Aorta (tissue), 5 donors: Measurements from ENCODE around the gene BAZ1A. TPM values are rescaled to one million over a fixed set of nuclear protein-coding genes. Genes with fewer than 3 reads are reported as not detected.
A peak's percentile ranks its signal among the peaks of the same experiment; 100 is the strongest.

Experiments used
- ATAC-seq: fragments of 200-7000 bp; cut with Tn5 transposase; one replicate; pipeline ENCODE4 v1.9.1; 2022; ENCODE audit warnings: moderate library complexity; ENCODE audit not compliant: low FRiP score
- DNase-seq, 2 donors: peaks; one replicate each; pipeline ENCODE4 v3.0.0-alpha.2; 2020
- H3K27ac ChIP-seq, 2 donors: one replicate each; pipeline ENCODE4 v1.5.1; 2013; ENCODE audit warnings: low read length in 2 of 2, mild to moderate bottlenecking in 2 of 2, moderate library complexity in 2 of 2, control low read depth in 1 of 2, inconsistent platforms in 1 of 2, low read depth in 1 of 2
- H3K27me3 ChIP-seq, 2 donors: one replicate each; pipeline ENCODE4 v1.6.1; 2013; ENCODE audit warnings: control low read depth in 1 of 2, low read length in 1 of 2, mild to moderate bottlenecking in 1 of 2, moderate library complexity in 1 of 2; ENCODE audit not compliant: insufficient read depth in 2 of 2, control insufficient read depth in 1 of 2
- H3K36me3 ChIP-seq, 2 donors: one replicate each; pipeline ENCODE4 v1.6.1; 2013; ENCODE audit warnings: control low read depth in 1 of 2, low read length in 1 of 2, mild to moderate bottlenecking in 1 of 2; ENCODE audit not compliant: insufficient read depth in 2 of 2, control insufficient read depth in 1 of 2
- H3K4me1 ChIP-seq, 2 donors: one replicate each; pipeline ENCODE4 v1.6.1; 2013; ENCODE audit warnings: low read length in 2 of 2, control low read depth in 1 of 2, mild to moderate bottlenecking in 1 of 2, moderate library complexity in 1 of 2; ENCODE audit not compliant: insufficient read depth in 2 of 2, control insufficient read depth in 1 of 2
- H3K4me3 ChIP-seq, 2 donors: one replicate each; pipeline ENCODE4 v1.5.1; 2013; ENCODE audit warnings: low read length in 2 of 2, control low read depth in 1 of 2, mild to moderate bottlenecking in 1 of 2
- H3K9me3 ChIP-seq: one replicate; pipeline ENCODE4 v1.6.1; 2013; ENCODE audit warnings: mild to moderate bottlenecking, low read length; ENCODE audit not compliant: control insufficient read depth
- WGBS, 2 donors: extraction: QIAGEN DNeasy Blood & Tissue Kit; methylation state at CpG; one replicate each; pipeline ENCODE4 v1.1.7; 2013; 5-methylcytosine and 5-hydroxymethylcytosine counted together
- intact Hi-C, 2 donors: fragments of 100-400 bp; cut with DNase I; formaldehyde crosslinking; loops; one replicate each; pipeline versions ENCODE4 v1.14.2 to v1.15.0; 2022
- polyA plus RNA-seq, 2 donors: library from polyadenylated mRNA; stranded (reverse); fragments of 200-250 nt; gene quantifications; one replicate each; pipeline ENCODE4 v1.2.3, GENCODE V29; 2013
- total RNA-seq, 2 donors: library from RNA; stranded (reverse); fragmentation: NEBNext Ultra II Directional; extraction: Animal tissue kit (Norgen Biotek cat#: 25700); gene quantifications; one replicate each; pipeline ENCODE4 v1.2.1, GENCODE V29; 2021
- donor health status: healthy with polysubstance abuse.
- donor health status: Bipolar disorder and iron deficiency.
- donor health status: DM: no; HTN: no; CAD: no.
- donor health status: DM: no; HTN: no; CAD: no.
- donor health status: DM: yes; HTN: yes; CAD: no.

BAZ1A gene
- total and polyA plus RNA-seq, 4 donors: 9.1 to 26.6 (median 22.1) TPM

- H3K36me3 ChIP-seq: no peaks in the 10 kb centered on the region
- peaks cover 0 to 4% of the 10 kb centered on the region in 2 donors for H3K4me1 ChIP-seq
- ATAC-seq (peak; percentile 96), DNase-seq (peak; percentile 89 to 94)
- peak within 1 kb of the TSS; percentile 94 to 98 for H3K4me3 ChIP-seq
- intact Hi-C loops: no loop called here
- WGBS, 2 donors: 0% methylated on average over 50 to 76 of the region's 76 CpGs
- H3K27ac ChIP-seq: peak within 1 kb of the TSS; percentile 93 to 99
- H3K9me3 ChIP-seq: no peaks in the 10 kb centered on the region
- no peaks in the 10 kb centered on the region for H3K27me3 ChIP-seq
Measured at GRCh38 chr14:34714320-34715126, 160.6 kb downstream of the BAZ1A start, which contains the start of gene CFL2. Gene CFL2, minus strand, starts transcription at chr14:34714593. Its CDS starts 53 bp downstream, at chr14:34714540.

- H3K4me3 ChIP-seq: peak overlapping the region; percentile 94 to 98
- no peaks in the 10 kb centered on the region for H3K27me3 ChIP-seq
- peak; percentile 69 for ATAC-seq
- no peaks in the 10 kb centered on the region for H3K36me3 ChIP-seq
- peak overlapping the region; percentile 93 to 99 for H3K27ac ChIP-seq
- 0 to 1% methylated on average over 27 to 33 of the region's 33 CpGs for WGBS, 2 donors
- intact Hi-C loops: no loop called here
- DNase-seq: peak; percentile 64 to 79
- H3K4me1 ChIP-seq: peaks cover 0 to 4% of the 10 kb centered on the region in 2 donors
- no peaks in the 10 kb centered on the region for H3K9me3 ChIP-seq
Measured at GRCh38 chr14:34713681-34714319, 161.4 kb downstream of the BAZ1A start.

DNA sequence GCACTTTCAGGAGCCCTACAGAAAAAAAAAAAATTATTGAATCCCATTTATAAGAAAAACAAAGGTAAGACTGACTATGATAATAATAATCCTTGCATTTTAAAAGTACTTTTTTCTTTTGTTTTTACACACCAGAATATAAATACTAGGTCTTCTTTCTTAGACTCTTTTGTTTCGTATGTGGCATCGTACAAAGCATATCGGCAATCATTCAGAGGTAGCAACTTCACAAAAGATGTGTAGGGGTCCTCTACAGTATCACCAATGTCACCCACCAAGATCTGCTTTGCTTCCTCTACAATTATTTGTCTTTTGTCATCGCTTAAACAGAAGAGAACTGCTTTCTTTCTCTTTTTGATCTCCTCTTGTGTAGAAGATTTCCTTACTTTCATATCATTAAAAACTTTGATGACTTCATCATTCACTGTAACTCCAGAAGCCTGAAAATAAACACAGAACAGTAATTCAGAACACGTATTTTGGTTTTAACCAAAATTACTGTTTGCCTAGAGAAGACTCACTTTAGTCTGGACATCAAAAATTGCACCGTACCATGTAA is 162.0 kb downstream of the BAZ1A start:
- Histone ChIP-seq H3K27me3 (no peaks in the 10 kb centered on the region), H3K4me3 (peak overlapping the region; percentile 94 to 98), H3K36me3 (no peaks in the 10 kb centered on the region), H3K4me1 (peaks cover 0 to 4% of the 10 kb centered on the region in 2 donors), H3K27ac (peak overlapping the region; percentile 74 to 99), H3K9me3 (no peaks in the 10 kb centered on the region)
- ATAC-seq (no peak), DNase-seq (no peak)
- intact Hi-C loops: no loop called here
- WGBS, 2 donors: 50 to 58% methylated on average over 6 of the region's 6 CpGs

DNA sequence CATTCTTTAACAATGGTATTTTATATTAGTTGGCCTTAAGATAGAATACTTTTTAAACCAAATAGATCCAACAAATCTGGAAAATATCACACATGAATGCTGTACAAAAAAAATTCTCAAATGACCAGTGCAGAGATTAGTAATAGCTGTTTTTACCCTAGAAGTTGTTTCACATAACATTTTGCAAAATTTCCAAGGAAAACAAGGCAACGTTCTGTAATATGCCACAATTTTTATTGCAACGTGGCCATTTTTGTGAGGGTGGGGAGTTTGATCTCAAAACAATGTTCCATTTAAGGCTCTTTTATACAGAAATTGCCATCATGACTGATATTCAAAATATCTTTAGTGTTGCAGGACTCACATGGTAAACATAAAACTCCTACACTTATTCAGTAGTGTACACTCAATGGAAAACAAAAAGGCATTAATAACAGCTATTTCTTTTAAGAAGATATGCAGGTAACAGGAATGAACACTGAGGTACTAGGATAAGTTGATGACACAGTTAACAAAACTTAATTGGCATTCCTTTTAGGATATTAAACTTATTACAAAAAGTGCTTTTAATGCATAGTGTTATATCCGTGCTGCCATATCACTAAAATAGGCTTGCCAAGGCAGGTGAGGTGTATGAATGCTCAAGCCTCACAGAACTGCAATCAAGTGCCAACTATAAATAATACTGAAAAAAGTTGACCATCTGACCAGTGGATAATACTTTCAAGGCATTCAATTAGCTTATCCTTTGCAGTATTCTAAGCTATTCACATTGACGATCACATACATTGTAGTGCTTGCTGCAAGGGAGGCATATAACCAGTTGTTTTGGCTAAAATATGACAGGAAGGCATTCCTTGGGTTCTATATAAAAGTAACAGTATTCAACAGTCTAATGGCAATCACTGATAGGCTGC is 163.1 kb downstream of the BAZ1A start:
- Histone ChIP-seq H3K4me3 (peak overlapping the region in 1 of 2 donors; percentile 34), H3K4me1 (peaks cover 0 to 4% of the 10 kb centered on the region in 2 donors), H3K9me3 (no peaks in the 10 kb centered on the region), H3K36me3 (no peaks in the 10 kb centered on the region), H3K27me3 (no peaks in the 10 kb centered on the region), H3K27ac (no peak overlapping the region)
- no peak for ATAC-seq
- intact Hi-C loops: no loop called here
- WGBS, 2 donors: 39 to 42% methylated on average over 4 of the region's 4 CpGs
- no peak for DNase-seq

GRCh38 chr14:34711169-34711568 is 164.0 kb downstream of the BAZ1A start:
- DNase-seq (no peak), ATAC-seq (no peak)
- Histone ChIP-seq H3K27me3 (no peaks in the 10 kb centered on the region), H3K9me3 (no peaks in the 10 kb centered on the region), H3K4me1 (peaks cover 0 to 4% of the 10 kb centered on the region in 2 donors), H3K27ac (no peak overlapping the region), H3K4me3 (no peak overlapping the region), H3K36me3 (no peaks in the 10 kb centered on the region)
- 12 to 24% methylated on average over 3 of the region's 3 CpGs for WGBS, 2 donors
- intact Hi-C loops: no loop called here

GRCh38 chr14:34710744-34711143 is 164.4 kb downstream of the BAZ1A start:
- Histone ChIP-seq H3K9me3 (no peaks in the 10 kb centered on the region), H3K27me3 (no peaks in the 10 kb centered on the region), H3K27ac (no peak overlapping the region), H3K36me3 (no peaks in the 10 kb centered on the region), H3K4me1 (peaks cover 0 to 4% of the 10 kb centered on the region in 2 donors), H3K4me3 (no peak overlapping the region)
- ATAC-seq (no peak), DNase-seq (no peak)
- intact Hi-C loops: no loop called here
- 11 to 12% methylated on average over 2 of the region's 2 CpGs for WGBS, 2 donors

GRCh38 chr14:34710006-34710405 is 165.2 kb downstream of the BAZ1A start:
- ATAC-seq (no peak), DNase-seq (no peak)
- Histone ChIP-seq H3K27ac (no peak overlapping the region), H3K4me3 (no peak overlapping the region), H3K36me3 (no peaks in the 10 kb centered on the region), H3K27me3 (no peaks in the 10 kb centered on the region), H3K4me1 (peaks cover 0 to 4% of the 10 kb centered on the region in 2 donors), H3K9me3 (no peaks in the 10 kb centered on the region)
- 20 to 32% methylated on average over 1 of the region's 1 CpG for WGBS, 2 donors
- intact Hi-C loops: no loop called here

- 88 to 89% methylated on average over 3 of the region's 3 CpGs for WGBS, 2 donors
- H3K36me3 ChIP-seq: no peaks in the 10 kb centered on the region
Measured at GRCh38 chr14:34707722-34708121, 167.4 kb downstream of the BAZ1A start.

More at GRCh38 chr14:34707722-34708121, 167.4 kb downstream of the BAZ1A start:
- intact Hi-C loops: no loop called here
- peaks cover 0 to 4% of the 10 kb centered on the region in 2 donors for H3K4me1 ChIP-seq
- no peak overlapping the region for H3K27ac ChIP-seq
- DNase-seq (no peak), ATAC-seq (no peak)
- no peak overlapping the region for H3K4me3 ChIP-seq
- no peaks in the 10 kb centered on the region for H3K27me3 ChIP-seq
- no peaks in the 10 kb centered on the region for H3K9me3 ChIP-seq
